Fibroblast of pulmonary artery (primary cell): ENCODE results near the gene FGFR2.

Source experiments
- DNase-seq: peaks from one replicate; pipeline ENCODE4 v3.0.0-alpha.2; 2010; ENCODE audit warnings: low read depth
- H3K4me3 ChIP-seq: replicated peaks from 2 replicates; pipeline ENCODE4 v1.5.1; 2011; ENCODE audit warnings: low read depth, mild to moderate bottlenecking, control low read depth, low read length, moderate library complexity
- CTCF ChIP-seq: IDR thresholded peaks from 2 replicates; pipeline ENCODE4 v1.5.1; 2011; ENCODE audit warnings: mild to moderate bottlenecking, control low read depth, low read length, inconsistent platforms; ENCODE audit errors: missing control alignments

The FGFR2 gene

GRCh38 chr10:121478556-121478955, 119.7 kb downstream of the FGFR2 start:
- no peak for TF ChIP-seq CTCF
- no peak for DNase-seq
- H3K4me3 ChIP-seq = no peak overlapping the region

DNA sequence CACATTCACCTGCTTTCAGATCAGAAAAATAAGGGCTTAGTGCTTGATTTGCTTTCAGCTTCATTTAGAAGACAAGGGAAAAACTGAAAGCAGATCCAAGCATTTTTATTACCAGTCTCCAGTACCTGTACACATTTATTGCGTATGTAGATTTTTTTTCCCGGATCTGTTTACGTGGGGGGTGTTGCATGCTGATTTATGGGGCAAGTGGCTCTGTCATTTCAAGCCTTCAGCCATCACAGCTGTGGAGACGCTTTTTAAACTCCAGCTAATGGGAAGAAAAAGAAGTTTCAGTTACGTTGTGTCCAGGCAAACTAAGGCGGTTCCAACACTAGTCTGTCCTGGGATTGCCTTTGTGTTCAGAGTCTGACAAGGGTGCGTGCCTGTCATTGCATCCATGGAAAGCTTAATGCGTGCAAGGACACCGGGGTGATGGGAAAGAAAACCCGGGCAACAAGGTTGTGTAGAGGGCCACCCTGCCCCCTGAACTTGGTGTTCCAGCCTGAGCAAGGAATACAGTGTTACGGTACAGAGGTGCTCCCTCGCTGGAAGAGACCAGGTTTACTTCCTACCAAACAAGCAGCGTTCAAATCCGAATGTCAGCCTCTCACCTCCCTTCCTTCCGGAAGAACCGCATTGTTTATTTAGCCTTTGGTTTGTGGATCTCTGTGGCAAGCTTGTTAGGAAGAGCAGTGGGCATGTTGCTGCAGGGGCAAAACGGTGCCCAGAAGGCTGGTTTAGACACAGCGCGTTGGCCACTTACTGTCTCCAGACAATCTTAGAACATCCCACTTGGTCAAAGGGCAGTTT, 128.2 kb downstream of the FGFR2 start:
- DNase-seq = no peak
- TF ChIP-seq CTCF = no peak
- H3K4me3 ChIP-seq = no peak overlapping the region

DNA sequence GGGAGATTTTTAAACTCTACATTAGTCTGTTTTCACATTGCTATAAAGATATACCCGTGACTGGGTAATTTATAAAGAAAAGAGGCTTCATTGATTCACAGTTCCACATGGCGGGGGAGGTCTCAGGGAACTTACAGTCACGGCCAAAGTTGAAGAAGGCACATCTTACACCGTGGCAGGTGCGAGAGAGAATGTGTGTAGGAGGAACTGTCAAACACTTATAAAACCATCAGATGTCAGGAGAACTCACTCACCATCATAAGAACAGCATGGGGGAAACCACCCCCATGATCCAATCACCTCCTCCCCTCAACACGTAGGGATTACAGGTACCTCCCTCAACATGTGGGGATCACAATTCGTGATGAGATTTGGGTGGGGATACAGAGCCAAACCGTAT, 129.5 kb downstream of the FGFR2 start:
- no peak overlapping the region for H3K4me3 ChIP-seq
- TF ChIP-seq CTCF = no peak
- no peak for DNase-seq

GRCh38 chr10:121466424-121466823, 131.8 kb downstream of the FGFR2 start:
- no peak overlapping the region for H3K4me3 ChIP-seq
- DNase-seq = no peak
- no peak for TF ChIP-seq CTCF

- H3K4me3 ChIP-seq = no peak overlapping the region
- DNase-seq = no peak
- TF ChIP-seq CTCF = no peak
Measured at GRCh38 chr10:121465215-121465614, 133.0 kb downstream of the FGFR2 start.

DNA sequence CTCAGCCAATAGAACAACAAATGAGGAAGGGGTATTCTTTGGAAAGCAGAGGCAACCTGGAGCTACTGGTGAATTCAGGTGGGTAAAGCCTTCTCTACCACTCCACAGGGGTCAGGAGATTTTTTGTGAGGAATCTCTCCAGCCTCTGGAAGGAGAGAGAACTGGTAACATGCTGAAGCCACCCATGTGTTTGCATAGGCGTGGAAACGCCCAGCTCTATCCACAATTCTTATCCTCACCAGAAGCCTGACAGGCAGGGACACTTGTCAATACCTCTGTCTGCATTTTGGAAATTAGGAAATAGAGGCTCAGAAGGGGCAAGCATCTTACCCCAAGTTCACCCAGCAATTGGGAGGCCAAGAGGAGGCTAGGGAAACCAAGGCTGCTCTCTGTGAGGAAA, 133.7 kb downstream of the FGFR2 start:
- TF ChIP-seq CTCF = no peak
- DNase-seq = no peak
- no peak overlapping the region for H3K4me3 ChIP-seq

DNA sequence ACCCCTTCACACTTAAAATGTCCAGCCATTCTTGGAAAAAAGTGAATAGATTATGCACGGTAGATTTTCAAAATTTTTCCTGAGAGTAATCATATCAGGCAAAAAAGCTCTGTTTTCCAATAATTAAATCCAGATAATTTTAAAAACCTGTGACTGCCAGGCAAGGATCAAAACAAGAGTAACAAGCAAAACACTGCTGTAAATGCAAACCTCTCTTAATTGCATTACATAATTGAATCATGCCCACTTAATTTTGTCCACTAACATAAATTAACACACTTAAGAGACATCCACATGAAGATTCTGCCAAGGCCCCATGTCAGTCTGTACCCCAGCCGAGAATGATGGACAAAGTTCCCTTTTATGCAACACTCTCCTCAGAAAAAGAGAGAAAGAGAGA, 135.3 kb downstream of the FGFR2 start:
- TF ChIP-seq CTCF = no peak
- no peak for DNase-seq
- H3K4me3 ChIP-seq = no peak overlapping the region
